PC-3 (cell line): ENCODE data around the gene CHID1. TPM values are rescaled to one million over a fixed set of nuclear protein-coding genes. Genes with fewer than 3 reads are reported as not detected.

Source experiments
- ATAC-seq: fragments of 200-7000 bp; cut with Tn5 transposase; 2 replicates; pipeline ENCODE4 v1.9.1; 2020; ENCODE audit warnings: mild to moderate bottlenecking, moderate library complexity
- BruUV-seq: library from RNA; stranded (reverse); fragments of 400-500 nt; replicated peaks from 2 replicates; lab custom pipeline; 2021; lab: Mats Ljungman, UMichigan
- CTCF ChIA-PET: fragments of 300-600 bp; sonication (Branson Sonifier 250); formaldehyde crosslinking; loops from one replicate; lab custom pipeline; 2022; ENCODE audit warnings: antibody characterized with exemption; lab: Charles Lee
- POLR2A ChIA-PET: fragments of 300-600 bp; sonication (Branson Sonifier 250); formaldehyde crosslinking; loops from one replicate; lab custom pipeline; 2022; ENCODE audit warnings: antibody characterized with exemption; ENCODE audit not compliant: unreplicated experiment; lab: Charles Lee
- DNase-seq: peaks from one replicate; pipeline ENCODE4 v3.0.0-alpha.2; 2015
- H2AFZ ChIP-seq: fragments of 300-600 bp; sonication (generic); 2 replicates; pipeline ENCODE4 v1.6.0; 2016; ENCODE audit warnings: antibody characterized with exemption, low read length
- H3F3A ChIP-seq: fragments of 300-600 bp; sonication (generic); one replicate; pipeline ENCODE4 v1.6.0; 2017; ENCODE audit warnings: antibody characterized with exemption, low read length, control low read depth, mild to moderate bottlenecking; ENCODE audit not compliant: unreplicated experiment
- H3K27ac ChIP-seq: fragments of 300-600 bp; sonication (generic); 2 replicates; pipeline ENCODE4 v1.5.1; 2016; ENCODE audit warnings: mild to moderate bottlenecking, low read length
- H3K27me3 ChIP-seq: fragments of 300-600 bp; sonication (generic); 2 replicates; pipeline ENCODE4 v1.6.1; 2016; ENCODE audit warnings: low read length, mixed read lengths
- H3K36me3 ChIP-seq: fragments of 300-600 bp; sonication (generic); 2 replicates; pipeline ENCODE4 v1.6.1; 2016; ENCODE audit warnings: low read depth, mixed run types, low read length, mixed read lengths
- H3K4me1 ChIP-seq: fragments of 300-600 bp; sonication (generic); 2 replicates; pipeline ENCODE4 v1.5.1; 2016; ENCODE audit warnings: low read length; ENCODE audit not compliant: insufficient read depth
- H3K4me2 ChIP-seq: fragments of 300-600 bp; sonication (generic); 2 replicates; pipeline ENCODE4 v1.6.0; 2016; ENCODE audit warnings: low read length
- H3K4me3 ChIP-seq: fragments of 300-600 bp; sonication (generic); 2 replicates; pipeline ENCODE4 v1.5.1; 2016; ENCODE audit warnings: mild to moderate bottlenecking, low read length, mixed read lengths
- H3K79me2 ChIP-seq: fragments of 300-600 bp; sonication (generic); 2 replicates; pipeline ENCODE4 v1.6.1; 2017; ENCODE audit warnings: low read length, mixed read lengths
- H3K9ac ChIP-seq: fragments of 300-600 bp; sonication (generic); 2 replicates; pipeline ENCODE4 v1.6.0; 2016; ENCODE audit warnings: mild to moderate bottlenecking, low read length
- H3K9me2 ChIP-seq: fragments of 300-600 bp; sonication (generic); replicated peaks from 2 replicates; pipeline ENCODE4 v1.6.1; 2016; ENCODE audit warnings: mixed run types, low read length, mixed read lengths
- H3K9me3 ChIP-seq: fragments of 300-600 bp; sonication (generic); 2 replicates; pipeline ENCODE4 v1.6.1; 2016; ENCODE audit warnings: low read length, mixed read lengths
- H4K20me1 ChIP-seq: fragments of 300-600 bp; sonication (generic); 2 replicates; pipeline ENCODE4 v1.6.1; 2016; ENCODE audit warnings: low read length, mixed read lengths
- EZH2 ChIP-seq: fragments of 300-600 bp; sonication (generic); IDR thresholded peaks from one replicate; pipeline ENCODE4 v1.6.1; 2017; ENCODE audit warnings: antibody characterized with exemption, mild to moderate bottlenecking, low read length; ENCODE audit not compliant: unreplicated experiment
- EZH2phosphoT487 ChIP-seq: fragments of 300-600 bp; sonication (generic); IDR thresholded peaks from 2 replicates; pipeline ENCODE4 v1.6.1; 2018; ENCODE audit warnings: mild to moderate bottlenecking, antibody characterized with exemption, low read length, borderline replicate concordance
- intact Hi-C: fragments of 100-400 bp; cut with micrococcal nuclease; formaldehyde crosslinking; loops from 2 replicates; pipeline ENCODE4 v1.9.0; 2023
- total RNA-seq: library from RNA; depleted of rRNA; stranded (reverse); fragments of >200 nt; gene quantifications from 2 replicates; pipeline ENCODE4 v1.2.3, GENCODE V29; 2014
- TF ChIP-seq, protein P1 (sequence below): fragments of 300-600 bp; sonication (generic); conservative IDR thresholded peaks from 2 replicates; pipeline ENCODE4 v1.5.1; 2017; ENCODE audit warnings: antibody characterized with exemption, low read depth, mild to moderate bottlenecking, low read length

The CHID1 gene
- total RNA-seq, 1 experiment from 2014 or later, result 70.2 TPM

- intact Hi-C loops, result no loop called here
- BruUV-seq, result no TSS peak
Observed at GRCh38 chr11:905952-906351, 4.7 kb downstream of the CHID1 start.

DNA sequence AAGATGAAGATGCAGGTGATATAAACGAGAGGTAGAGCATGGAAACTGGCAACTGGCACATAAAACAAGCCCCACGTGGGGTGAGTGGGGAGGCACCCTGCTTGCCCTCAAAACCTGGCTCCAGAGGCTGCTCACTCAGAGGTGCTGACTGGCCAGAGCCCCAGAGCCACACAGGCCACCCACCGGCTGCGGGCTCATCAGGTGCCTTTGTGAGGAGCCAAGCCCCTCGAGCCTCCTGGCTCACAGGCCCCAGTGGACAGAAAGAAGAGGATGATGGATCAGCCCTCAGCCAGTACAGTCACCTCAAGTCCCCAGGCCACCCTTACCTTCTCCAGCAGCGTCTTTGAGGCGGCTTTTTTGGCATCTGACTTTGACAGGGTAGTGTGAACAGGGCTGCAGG is 6.2 kb downstream of the CHID1 start:
- H3K9ac ChIP-seq, result no peak overlapping the region

More at GRCh38 chr11:905952-906351, 4.7 kb downstream of the CHID1 start:
- H3K27ac ChIP-seq, result no peak overlapping the region
- no peak overlapping the region for H3K4me3 ChIP-seq
- no peaks in the 10 kb centered on the region for H3K27me3 ChIP-seq
- no peak overlapping the region for H3K9ac ChIP-seq
- peaks cover 40% of the 10 kb centered on the region for H3K79me2 ChIP-seq
- TF ChIP-seq EZH2phosphoT487 (no peak), EZH2 (no peak)
- TF ChIP-seq, protein P1, sequence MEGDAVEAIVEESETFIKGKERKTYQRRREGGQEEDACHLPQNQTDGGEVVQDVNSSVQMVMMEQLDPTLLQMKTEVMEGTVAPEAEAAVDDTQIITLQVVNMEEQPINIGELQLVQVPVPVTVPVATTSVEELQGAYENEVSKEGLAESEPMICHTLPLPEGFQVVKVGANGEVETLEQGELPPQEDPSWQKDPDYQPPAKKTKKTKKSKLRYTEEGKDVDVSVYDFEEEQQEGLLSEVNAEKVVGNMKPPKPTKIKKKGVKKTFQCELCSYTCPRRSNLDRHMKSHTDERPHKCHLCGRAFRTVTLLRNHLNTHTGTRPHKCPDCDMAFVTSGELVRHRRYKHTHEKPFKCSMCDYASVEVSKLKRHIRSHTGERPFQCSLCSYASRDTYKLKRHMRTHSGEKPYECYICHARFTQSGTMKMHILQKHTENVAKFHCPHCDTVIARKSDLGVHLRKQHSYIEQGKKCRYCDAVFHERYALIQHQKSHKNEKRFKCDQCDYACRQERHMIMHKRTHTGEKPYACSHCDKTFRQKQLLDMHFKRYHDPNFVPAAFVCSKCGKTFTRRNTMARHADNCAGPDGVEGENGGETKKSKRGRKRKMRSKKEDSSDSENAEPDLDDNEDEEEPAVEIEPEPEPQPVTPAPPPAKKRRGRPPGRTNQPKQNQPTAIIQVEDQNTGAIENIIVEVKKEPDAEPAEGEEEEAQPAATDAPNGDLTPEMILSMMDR, result no peak
- DNase-seq (no peak), ATAC-seq (no peak)
- no peaks in the 10 kb centered on the region for H3F3A ChIP-seq
- no peaks in the 10 kb centered on the region for H3K9me3 ChIP-seq
- H2AFZ ChIP-seq, result no peak overlapping the region
- ChIA-PET POLR2A (no interaction called here), CTCF (no interaction called here)
- no peaks in the 10 kb centered on the region for H4K20me1 ChIP-seq
- H3K36me3 ChIP-seq, result peaks cover 16% of the 10 kb centered on the region
- H3K4me1 ChIP-seq, result peaks cover 9% of the 10 kb centered on the region
- no peak overlapping the region for H3K4me2 ChIP-seq
- H3K9me2 ChIP-seq, result no peaks in the 10 kb centered on the region

More for the DNA sequence above, 6.2 kb downstream of the CHID1 start:
- no peak overlapping the region for H3K4me3 ChIP-seq
- no peaks in the 10 kb centered on the region for H3K9me3 ChIP-seq
- TF ChIP-seq, protein P1, result no peak
- TF ChIP-seq EZH2phosphoT487 (no peak), EZH2 (no peak)
- DNase-seq (no peak), ATAC-seq (no peak)
- H4K20me1 ChIP-seq, result no peaks in the 10 kb centered on the region
- H3K79me2 ChIP-seq, result peaks cover 27% of the 10 kb centered on the region
- ChIA-PET CTCF (no interaction called here), POLR2A (no interaction called here)
- H3K4me1 ChIP-seq, result peaks cover 5% of the 10 kb centered on the region
- H3K4me2 ChIP-seq, result no peak overlapping the region
- H3K36me3 ChIP-seq, result peaks cover 20% of the 10 kb centered on the region
- no peaks in the 10 kb centered on the region for H3K9me2 ChIP-seq
- no TSS peak for BruUV-seq
- H3F3A ChIP-seq, result no peaks in the 10 kb centered on the region
- H2AFZ ChIP-seq, result no peak overlapping the region
- intact Hi-C loops, result no loop called here
- no peaks in the 10 kb centered on the region for H3K27me3 ChIP-seq
- no peak overlapping the region for H3K27ac ChIP-seq
